ENCODE data around the gene PRSS27. TPM values are rescaled to one million over a fixed set of nuclear protein-coding genes. Genes with fewer than 3 reads are reported as not detected.
"Not testable (repeated sequence)": the region's sequence is repeated elsewhere in the genome, so short reads cannot be mapped to it uniquely, and the experiment has no call there.

PRSS27 gene
- total RNA-seq, 4 donors from 2014 or later, result 0.67 to 10.3 (median 2.4) TPM

DNA sequence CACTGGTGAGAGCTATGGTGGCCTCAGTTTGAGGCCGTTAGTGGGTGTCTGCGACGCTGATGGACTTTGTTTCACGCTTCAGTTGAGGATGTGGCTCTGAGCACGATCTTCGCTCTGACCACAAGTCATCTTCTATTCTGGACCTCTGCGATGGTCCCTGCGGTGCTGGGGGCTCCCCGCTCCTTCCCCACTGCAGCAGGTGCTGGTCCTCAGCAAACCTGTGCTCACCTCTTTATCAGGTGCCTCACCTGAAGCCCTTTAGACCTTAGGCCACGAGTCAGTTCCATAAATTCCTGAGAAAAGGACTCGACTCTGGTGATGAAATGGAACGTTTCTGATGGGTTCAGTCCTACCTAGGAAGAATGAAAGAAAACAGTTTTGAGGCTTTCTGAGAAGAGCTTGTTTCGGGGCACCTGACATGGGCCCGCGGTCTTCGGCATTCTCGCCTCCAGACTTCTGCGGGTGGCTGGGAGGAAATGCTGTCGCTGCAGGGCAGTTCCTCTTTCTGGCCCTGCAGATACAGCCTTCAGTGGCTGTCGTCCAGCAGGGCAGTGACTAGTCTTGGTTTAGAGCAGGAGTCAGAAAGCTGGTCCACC is 33.0 kb downstream of the PRSS27 start:
- Histone ChIP-seq H3K27me3 (no peaks in the 10 kb centered on the region), H3K4me3 (no peak overlapping the region), H3K9me3 (no peaks in the 10 kb centered on the region), H3K27ac (no peak overlapping the region), H3K36me3 (peaks cover 0 to 19% of the 10 kb centered on the region in 2 donors), H3K4me1 (peaks cover 0 to 50% (median 7%) of the 10 kb centered on the region in 3 donors)
- WGBS, 2 donors (ENCODE audit: low coverage in 1 of 2), result 85 to 93% methylated on average over 5 to 15 of the region's 20 CpGs
- TF ChIP-seq, protein P1, sequence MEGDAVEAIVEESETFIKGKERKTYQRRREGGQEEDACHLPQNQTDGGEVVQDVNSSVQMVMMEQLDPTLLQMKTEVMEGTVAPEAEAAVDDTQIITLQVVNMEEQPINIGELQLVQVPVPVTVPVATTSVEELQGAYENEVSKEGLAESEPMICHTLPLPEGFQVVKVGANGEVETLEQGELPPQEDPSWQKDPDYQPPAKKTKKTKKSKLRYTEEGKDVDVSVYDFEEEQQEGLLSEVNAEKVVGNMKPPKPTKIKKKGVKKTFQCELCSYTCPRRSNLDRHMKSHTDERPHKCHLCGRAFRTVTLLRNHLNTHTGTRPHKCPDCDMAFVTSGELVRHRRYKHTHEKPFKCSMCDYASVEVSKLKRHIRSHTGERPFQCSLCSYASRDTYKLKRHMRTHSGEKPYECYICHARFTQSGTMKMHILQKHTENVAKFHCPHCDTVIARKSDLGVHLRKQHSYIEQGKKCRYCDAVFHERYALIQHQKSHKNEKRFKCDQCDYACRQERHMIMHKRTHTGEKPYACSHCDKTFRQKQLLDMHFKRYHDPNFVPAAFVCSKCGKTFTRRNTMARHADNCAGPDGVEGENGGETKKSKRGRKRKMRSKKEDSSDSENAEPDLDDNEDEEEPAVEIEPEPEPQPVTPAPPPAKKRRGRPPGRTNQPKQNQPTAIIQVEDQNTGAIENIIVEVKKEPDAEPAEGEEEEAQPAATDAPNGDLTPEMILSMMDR (IDR thresholded peaks at IDR 0.05), result no peak
- TF ChIP-seq POLR2A (IDR thresholded peaks at IDR 0.05) (no peak), POLR2AphosphoS5 (IDR thresholded peaks at IDR 0.05) (no peak), EP300 (IDR thresholded peaks at IDR 0.05) (no peak)
- no peak for ATAC-seq

DNA sequence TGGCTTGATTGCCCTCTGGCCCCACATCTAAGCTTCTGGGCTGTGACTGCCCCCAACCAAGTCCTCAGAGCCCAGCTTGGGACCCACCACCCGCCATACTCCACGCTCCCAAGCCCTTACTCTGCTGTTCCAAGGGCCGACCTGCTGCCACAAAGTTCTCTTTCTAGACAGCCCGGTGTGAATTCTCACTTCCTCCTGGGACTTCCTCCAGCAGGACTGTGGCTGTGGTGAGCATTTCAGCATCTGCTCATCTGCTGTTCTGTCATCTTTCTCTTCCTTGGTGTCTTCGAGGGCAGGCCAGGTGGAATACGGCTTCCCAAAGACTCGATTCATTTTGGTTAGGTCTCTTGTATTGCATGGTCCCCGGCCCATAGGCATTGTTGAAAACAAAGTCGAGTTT is 33.9 kb downstream of the PRSS27 start:
- not testable (repeated sequence) for H3K9me3 ChIP-seq, ATAC-seq, H3K27me3 ChIP-seq, H3K27ac ChIP-seq, H3K4me3 ChIP-seq, H3K36me3 ChIP-seq
- H3K4me1 ChIP-seq, result peaks cover 0 to 49% (median 7%) of the 10 kb centered on the region in 3 donors
- no CpG with 5 or more reads among the region's 9 CpGs for WGBS, 2 donors (ENCODE audit: low coverage in 1 of 2)

DNA sequence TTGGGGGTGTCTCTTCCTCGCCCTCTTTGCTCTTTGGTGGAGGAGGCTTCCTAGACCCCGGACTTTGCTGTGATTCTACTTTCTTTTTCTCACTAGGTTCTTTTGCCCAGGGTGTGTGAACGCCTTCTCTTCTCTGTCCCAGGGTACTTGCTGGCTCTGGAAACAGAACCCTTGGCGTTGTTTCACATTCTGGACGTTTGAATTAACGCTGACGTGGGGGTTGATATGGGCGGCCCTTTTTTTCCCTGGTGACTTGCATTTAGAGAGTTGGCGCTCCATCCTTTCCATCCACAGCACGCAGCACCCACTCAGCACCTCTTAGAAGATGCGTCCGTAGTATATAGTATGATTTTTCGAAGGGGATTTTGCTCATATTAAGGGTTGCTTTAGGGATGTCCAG is 37.0 kb downstream of the PRSS27 start:
- Histone ChIP-seq H3K4me3 (peak overlapping the region; percentile 89 to 94), H3K4me1 (peaks cover 0 to 40% (median 7%) of the 10 kb centered on the region in 3 donors), H3K27ac (peak overlapping the region in 3 of 4 donors; percentile 86 to 94 (median 87))
- WGBS, 2 donors (ENCODE audit: low coverage in 1 of 2), result 10 to 11% methylated on average over 9 to 12 of the region's 13 CpGs
- not testable (repeated sequence) for H3K9me3 ChIP-seq, ATAC-seq, H3K36me3 ChIP-seq, H3K27me3 ChIP-seq

DNA sequence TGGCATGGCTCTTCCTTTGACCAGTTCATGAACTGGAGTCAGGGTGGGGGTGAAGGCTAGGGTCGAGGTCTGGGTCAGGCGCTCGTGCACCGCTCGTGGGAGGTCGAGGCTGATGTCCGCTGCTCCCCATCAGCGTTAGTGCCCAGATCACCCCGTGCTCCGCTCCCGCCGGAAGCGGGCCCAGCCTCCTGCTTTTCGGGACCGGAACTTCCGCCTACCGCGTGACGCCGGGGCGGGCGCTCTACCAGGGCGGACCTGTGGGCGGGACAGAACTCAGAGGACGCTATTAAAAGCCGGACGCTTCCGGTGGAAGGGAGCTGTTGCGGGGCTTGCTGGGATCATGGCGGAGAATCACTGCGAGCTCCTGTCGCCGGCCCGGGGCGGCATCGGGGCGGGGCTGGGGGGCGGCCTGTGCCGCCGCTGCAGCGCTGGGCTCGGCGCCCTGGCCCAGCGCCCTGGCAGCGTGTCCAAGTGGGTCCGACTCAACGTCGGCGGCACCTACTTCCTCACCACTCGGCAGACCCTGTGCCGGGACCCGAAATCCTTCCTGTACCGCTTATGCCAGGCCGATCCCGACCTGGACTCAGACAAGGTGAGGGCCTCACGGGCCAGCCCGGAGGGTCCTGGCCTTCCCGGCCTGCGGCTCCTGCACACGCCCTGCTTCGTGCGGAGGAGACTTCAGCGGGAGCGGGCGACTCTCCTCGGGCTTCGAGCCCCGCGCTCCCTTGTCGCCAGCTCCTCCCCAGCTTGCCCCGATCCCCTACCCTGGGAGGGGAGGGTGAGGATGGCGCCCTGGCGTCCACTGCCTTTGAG is 37.6 kb downstream of the PRSS27 start, which contains the start of gene KCTD5:
KCTD5 (plus strand) TSS at position 315 of the 813 bp plus-strand sequence; CDS start at position 341, 26 bp downstream.
- peak within 1 kb of the TSS; percentile 47 to 94 (median 86) for H3K27ac ChIP-seq
- peaks cover 0 to 35% (median 7%) of the 10 kb centered on the region in 3 donors for H3K4me1 ChIP-seq
- TF ChIP-seq POLR2A (IDR thresholded peaks at IDR 0.05), result peak; percentile 73 to 79
- TF ChIP-seq, protein P1 (IDR thresholded peaks at IDR 0.05), result peak in 1 of 4 experiments; percentile 19
- TF ChIP-seq POLR2AphosphoS5 (IDR thresholded peaks at IDR 0.05), result peak; percentile 90
- no peak for TF ChIP-seq EP300 (IDR thresholded peaks at IDR 0.05)
- H3K9me3 ChIP-seq, result no peaks in the 10 kb centered on the region
- WGBS, 2 donors (ENCODE audit: low coverage in 1 of 2), result 0% methylated on average over 4 of the region's 73 CpGs; no CpG with 5 or more reads in 1 of the 2 donors
- no peaks in the 10 kb centered on the region for H3K36me3 ChIP-seq
- peak; percentile 97 for ATAC-seq
- H3K4me3 ChIP-seq, result peak within 1 kb of the TSS; percentile 89 to 94
- H3K27me3 ChIP-seq, result no peaks in the 10 kb centered on the region

DNA sequence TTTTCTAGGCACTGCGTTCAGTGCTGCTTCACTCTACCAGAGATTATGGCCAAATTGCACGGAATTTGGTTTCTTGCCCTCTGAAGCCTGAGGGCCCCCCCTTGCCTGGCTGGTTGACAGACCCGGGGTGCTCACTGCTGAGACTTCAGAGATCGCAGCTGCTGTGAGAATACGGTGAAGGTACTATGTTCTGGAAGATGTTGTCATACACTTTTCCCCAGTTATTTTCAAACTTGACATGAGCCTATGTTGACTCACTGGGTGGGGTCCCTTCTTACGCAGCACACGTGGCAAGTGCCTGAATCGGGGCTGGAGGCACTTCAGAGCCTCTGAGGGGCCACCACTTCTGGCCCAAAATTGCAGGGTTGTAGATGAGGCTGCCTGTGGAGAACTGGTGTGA is 39.7 kb downstream of the PRSS27 start:
- H3K36me3 ChIP-seq, H3K27me3 ChIP-seq, H3K4me3 ChIP-seq, ATAC-seq, H3K27ac ChIP-seq, H3K9me3 ChIP-seq: not testable (repeated sequence)
- no CpG with 5 or more reads among the region's 8 CpGs for WGBS, 2 donors (ENCODE audit: low coverage in 1 of 2)
- peaks cover 0 to 28% (median 7%) of the 10 kb centered on the region in 3 donors for H3K4me1 ChIP-seq

DNA sequence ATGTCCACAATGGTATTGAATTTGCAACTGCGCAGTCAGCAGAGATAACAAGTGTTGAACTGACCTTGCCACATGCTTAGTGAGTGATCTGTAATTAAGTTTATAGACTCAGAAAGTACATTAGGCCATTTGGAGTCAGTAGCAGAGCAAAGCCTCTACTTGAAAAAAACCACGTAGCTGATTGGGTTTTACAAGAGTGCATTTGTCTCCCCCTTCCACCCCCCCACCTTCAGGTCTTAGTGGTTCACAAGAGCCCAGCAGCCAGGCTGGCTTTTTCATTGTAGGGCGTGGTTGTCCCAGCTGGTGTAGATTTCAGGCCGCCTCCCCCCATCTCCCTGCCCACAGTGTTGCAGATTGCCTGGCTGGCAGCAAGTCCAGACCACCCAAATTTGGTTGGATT is 40.1 kb downstream of the PRSS27 start:
- not testable (repeated sequence) for H3K9me3 ChIP-seq, H3K36me3 ChIP-seq, ATAC-seq, H3K4me3 ChIP-seq, H3K27me3 ChIP-seq, H3K27ac ChIP-seq
- 94% methylated on average over 2 of the region's 4 CpGs; no CpG with 5 or more reads in 1 of the 2 donors for WGBS, 2 donors (ENCODE audit: low coverage in 1 of 2)
- H3K4me1 ChIP-seq, result peaks cover 0 to 28% (median 7%) of the 10 kb centered on the region in 3 donors

DNA sequence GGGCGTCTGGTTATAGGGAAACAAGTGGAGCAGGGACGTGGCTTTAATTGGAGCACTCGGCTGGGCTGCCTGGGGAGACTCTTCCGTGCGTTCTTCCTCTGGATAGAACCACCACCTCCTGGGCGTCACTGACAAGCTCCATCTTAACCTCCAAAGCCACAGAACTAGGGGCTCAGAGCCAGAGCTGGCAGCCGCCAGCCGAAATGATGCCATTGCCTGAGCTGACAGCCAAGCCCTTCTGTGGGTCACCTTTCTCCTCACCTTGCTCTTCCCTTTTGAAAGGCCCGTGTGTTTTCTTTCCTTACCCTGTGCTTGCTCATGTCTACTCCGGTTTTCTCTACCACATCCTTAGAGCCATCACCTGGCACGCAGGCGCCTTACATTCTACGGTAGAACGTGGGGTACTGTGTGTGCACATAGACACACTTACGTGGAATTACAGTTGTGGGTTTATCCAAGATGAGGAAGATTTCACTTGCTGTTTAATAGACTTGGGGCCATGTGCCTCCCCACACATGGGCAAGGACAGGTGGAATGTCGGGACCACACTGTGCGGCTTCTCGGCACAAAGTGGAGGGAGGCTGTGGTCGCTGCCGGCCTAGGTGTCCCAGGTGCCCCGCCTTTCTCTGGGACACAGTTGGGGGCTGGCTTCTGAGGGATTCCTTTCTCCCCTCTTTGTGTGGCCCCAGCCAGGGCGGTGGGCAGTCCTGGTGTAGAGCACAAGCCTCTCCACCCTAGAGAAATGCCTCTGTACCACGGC is 41.6 kb downstream of the PRSS27 start:
- ATAC-seq, H3K9me3 ChIP-seq, H3K27ac ChIP-seq, H3K36me3 ChIP-seq, H3K4me3 ChIP-seq, H3K27me3 ChIP-seq: not testable (repeated sequence)
- H3K4me1 ChIP-seq, result peaks cover 0 to 26% (median 2%) of the 10 kb centered on the region in 3 donors
- WGBS, 2 donors (ENCODE audit: low coverage in 1 of 2), result 92% methylated on average over 4 of the region's 23 CpGs; no CpG with 5 or more reads in 1 of the 2 donors

DNA sequence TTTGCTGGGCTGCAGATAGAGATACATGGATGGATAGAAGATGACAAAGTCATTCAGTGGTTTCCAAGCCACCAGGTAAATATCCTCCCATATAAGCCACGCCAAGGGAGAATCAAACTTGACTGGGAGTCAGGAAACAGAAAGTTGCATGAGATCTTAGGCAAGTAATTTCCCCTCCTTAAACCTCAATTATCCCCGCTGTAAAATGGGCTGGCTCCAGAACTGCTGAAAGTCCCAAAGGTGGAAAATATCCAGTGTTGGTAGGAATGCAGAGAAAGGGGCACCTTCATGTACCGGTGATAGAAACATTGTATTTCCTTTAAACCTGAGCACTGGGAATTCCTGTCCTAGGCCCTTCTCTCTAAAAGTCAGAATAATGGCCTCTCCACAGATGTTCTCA is 43.1 kb downstream of the PRSS27 start:
- not testable (repeated sequence) for H3K27me3 ChIP-seq, H3K9me3 ChIP-seq, H3K27ac ChIP-seq, H3K36me3 ChIP-seq, ATAC-seq, H3K4me3 ChIP-seq
- H3K4me1 ChIP-seq, result peaks cover 0 to 26% (median 5%) of the 10 kb centered on the region in 3 donors
- 93 to 100% methylated on average over 1 to 3 of the region's 3 CpGs for WGBS, 2 donors (ENCODE audit: low coverage in 1 of 2)

Measured in gastroesophageal sphincter (tissue), 4 donors.